NCI-H226 (cell line): ENCODE data around the gene MFGE8.

Experiments
- DNase-seq: peaks from one replicate; pipeline ENCODE4 v3.0.0-alpha.2; 2015

MFGE8 gene

DNA sequence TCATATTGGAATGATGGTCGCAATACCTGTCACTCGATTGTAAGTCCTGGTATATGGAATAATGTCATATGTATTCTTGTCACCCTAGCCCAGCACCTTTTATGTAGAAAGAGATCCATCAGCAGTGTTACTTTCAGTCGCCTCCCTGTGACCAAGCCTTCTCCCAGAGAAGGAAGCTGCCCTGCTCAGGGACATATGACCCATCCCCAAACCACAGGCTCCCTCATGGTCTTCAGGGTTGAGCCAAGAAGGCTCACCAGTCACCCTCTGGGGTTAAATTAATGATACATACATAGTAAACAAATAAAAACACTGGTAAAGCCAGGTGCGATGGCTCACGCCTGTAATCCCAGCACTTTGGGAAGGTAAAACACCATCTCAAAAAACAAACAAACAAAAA, 4.6 kb upstream of the MFGE8 start:
- DNase-seq: no peak

DNA sequence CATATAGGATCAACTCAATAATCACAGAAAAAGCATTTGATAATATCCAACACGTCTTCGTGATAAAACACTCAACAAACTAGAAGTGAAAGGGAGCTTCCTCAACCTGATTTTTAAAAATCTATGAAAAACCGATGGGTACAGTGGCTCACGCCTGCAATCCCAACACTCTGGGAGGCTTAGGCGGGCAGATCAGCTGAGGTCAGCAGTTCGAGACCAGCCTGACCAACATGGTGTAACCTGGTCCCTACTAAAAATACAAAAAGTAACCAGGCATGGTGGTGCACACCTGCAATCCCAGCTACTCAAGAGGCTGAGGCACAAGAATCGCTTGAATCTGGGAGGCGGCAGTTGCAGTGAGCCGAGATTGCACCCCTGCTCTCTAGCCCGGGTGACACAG, 2.2 kb upstream of the MFGE8 start:
- no peak for DNase-seq

DNA sequence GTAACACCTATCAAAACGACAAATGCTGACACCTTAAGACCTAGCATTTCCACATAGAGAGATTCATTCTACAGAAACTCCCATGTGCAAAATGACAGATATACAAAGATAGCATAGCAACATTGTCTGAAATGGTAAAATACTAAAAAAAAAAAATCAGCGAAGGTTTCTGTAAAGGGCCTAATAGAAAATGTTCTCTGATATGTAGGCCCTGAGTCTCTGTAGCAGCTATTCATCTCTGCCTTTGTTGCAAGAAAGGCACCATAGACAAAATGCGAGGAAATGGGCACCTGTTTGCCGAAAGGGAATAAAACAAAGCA, 631 bp upstream of the MFGE8 start:
- DNase-seq: no peak

DNA sequence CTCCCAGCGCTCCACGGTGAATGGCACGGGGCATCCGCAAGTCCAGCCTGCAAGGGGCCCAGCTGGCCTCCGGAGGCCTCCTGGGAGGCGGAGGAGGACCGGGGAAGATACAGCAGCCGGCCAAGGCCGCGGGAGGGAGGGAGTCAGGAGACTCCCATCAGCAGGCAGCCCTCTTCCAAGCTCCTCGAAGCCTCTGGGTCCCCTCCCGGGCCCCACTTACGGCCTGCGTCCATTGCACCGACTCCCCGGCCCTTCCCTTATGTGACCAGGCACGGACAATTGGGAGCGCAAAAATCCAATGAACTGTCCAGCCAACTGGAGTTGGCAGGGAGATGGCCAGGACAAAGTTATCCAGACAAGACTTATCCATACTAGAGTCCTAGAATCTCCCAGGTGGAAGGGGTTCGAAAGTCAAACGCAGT, 668 bp downstream of the MFGE8 start:
- DNase-seq: no peak

DNA sequence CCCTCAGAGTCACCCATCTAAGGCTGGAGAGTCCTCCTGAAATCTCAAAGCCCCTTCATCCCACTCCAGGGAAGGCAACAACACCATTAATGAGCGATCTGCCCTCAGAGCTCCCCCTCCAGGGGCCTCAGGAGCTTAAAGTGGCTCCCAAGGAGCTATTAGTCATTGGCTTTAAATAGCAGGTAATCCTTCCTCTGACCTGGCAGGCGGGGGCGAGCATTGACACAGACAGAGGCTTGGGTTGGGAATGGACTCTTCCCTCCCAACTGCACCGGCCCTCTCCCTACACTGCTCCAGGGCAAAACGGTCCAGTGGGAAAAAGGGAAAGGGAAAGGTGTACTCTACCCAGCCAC, 1.4 kb downstream of the MFGE8 start:
- DNase-seq: peak; percentile 52

DNA sequence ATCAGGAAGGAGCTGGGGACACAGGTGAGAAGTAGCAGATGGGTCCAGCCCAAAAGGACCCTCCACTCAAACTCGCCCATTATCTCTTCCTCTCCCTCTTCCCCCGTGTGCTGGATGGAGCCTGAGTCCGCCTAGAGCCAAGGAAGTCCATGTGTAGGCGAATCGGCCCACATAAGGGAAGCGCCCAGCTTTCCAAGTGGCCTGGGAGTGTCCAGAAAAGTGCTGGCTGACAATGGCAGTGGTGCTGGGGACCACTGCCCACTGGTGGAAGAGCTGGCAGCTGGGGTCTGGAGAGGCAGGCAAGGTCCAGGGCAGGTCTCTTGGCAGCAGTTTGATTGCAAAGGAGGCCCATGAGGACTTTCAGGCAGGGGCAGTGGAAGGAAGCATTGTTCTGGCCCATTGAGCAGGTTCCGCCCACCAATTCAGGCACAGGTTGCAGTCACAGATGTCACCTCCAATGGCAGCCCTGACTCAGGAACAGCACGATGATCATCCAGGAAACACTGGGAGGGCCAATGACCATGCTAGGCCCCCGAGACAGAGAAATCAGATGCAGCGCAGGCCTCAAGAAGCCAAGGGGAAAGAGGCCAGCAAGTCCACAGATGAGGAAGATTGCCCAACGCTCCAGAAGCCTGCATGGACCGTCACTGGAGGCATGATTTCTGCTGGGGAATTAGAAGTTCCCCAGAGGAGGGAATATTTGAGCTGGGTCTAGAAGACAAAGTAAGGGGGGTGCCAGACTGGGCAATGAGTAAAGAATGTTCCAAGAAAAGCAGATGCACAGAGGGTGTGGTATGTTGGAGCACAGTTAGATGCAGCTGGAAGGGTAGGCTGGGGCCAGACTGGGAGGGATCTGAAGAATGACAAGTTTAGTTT, 3.0 kb downstream of the MFGE8 start:
- no peak for DNase-seq

DNA sequence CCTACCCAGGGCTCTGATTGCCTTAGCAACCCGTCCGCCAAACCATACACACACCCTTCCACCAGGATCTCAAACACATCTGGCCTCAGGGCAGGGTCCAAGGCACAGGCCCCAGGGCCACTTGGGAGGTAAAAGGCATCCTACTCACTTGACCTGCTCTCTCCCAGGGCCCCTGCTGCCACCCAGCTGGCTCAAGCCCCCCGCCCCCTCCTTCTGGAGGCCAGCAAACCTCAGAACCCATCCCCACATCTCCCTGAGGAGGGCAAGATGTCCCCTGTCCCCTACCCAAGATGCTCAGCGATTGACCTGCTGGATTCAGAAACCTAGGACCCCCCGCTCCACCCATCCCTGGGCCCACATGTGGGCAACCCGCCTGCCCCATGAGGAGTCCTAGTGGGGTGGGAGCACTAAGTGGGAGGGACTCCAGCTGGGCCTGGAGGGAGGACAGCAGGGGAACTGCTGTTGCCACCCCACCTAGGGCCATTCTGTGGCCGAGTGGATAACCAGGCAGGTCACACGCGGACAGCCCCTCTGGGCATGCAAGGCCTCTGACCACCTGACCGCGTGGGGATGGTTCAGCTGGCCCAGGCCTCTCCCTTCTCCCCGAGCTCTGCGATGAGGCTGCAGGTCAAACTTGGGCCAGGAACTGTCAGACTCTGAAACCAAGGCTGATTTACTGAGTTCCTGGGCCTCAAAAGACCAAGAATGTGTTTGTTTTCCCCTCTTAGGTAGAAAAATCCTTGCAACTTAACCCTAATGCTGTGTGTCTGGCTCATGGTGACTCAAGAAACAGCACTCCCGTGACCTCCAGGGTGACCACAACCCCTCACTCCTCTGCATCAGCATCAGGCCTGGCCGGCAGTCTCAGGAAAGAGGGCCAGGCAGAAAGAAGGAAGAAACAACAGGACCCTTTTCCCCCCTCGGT, 4.2 kb downstream of the MFGE8 start:
- DNase-seq: no peak

DNA sequence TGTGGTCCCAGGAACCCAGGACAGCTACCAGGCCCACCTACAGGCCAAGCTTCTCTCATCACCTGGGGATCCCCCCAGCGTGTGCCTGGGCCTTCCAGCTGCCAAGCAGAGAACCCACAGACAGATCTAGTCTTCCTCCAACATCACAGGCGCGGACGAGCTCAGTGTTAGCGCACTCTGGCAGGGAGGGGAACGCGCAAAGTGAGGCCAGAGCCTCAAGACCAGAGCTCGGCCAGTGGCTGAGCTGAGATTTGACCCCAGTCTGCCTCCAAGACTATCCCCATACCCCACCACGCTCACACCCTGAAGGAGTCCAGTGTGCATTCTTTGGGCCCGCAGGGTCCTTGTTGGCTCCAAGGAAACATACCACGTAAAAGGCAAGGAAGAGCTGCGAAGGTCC, 5.1 kb downstream of the MFGE8 start:
- no peak for DNase-seq

DNA sequence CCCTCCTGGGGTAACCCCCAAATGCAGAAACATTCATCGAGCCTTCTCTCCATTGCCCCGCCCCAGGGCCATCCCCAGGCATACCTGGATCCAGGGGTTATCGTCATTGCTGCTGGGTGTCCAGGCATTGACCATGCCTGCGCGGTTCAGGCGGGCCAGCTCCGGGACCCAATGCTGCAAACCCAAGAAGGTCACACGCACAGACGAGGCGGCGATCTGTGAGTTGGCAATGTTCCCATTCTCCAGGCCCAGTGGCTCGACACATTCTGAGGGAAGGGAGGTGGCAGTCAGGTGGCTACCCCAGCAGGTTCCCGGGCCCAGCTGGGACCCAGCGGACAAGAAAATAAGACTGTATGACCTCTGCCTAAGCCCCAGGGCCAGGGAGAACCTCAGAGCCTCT, 6.1 kb downstream of the MFGE8 start:
- DNase-seq: no peak

DNA sequence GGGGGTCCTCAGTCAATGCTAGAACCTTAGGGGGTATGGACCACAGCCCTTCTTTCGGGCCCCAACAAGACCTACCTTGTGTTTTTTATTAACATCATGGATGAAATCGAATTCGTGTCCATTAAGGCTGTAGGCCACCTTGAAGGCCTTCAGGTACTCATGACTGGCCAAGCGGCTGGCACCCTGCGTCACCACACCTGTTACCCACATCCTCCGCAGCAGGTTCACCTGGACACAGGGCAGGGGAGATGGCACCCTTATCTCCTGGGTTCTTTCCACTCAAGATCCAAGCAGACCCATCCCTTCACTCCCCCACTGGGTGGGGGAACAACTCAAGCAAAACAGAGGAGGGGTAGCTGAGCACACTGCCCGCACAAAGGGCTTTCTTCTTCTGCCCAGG, 6.6 kb downstream of the MFGE8 start:
- no peak for DNase-seq

DNA sequence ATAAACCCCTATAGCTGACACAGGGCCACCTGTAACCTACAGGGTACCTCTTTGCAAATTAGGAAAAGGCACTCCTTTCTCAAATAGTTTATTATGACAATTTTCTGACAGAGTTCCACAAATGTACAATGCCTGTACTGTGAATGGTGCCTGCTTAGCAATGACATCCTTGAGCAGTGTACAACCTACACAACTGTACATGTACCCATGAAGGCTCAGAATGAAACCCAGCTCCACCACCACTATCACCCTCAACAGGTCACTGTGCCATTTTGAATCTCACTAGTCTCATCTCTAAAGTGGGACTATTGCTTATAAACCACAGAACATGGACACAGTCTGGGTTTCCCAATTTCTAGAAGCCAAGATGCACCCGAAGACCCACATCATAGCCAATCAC, 7.0 kb downstream of the MFGE8 start:
- DNase-seq: no peak

DNA sequence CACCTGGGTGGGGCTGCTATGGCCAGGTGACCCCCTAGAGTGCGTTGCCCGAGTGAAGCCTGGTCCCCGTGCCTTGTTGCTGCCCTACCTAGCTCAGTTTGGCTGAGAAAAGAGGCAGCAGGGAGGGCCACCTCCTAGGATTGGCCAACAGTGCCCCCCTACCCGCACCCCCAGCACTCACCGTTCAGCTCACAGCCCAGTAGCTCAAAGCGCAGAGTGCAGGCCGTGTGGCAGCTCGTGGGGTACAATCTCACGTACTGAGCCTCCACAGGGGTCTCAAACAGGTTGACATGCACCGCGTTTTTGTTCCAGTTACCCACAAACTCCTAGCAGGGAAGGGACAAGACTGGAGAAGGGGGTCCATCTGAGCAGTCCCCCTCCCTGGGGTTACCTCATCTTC, 7.6 kb downstream of the MFGE8 start:
- no peak for DNase-seq

DNA sequence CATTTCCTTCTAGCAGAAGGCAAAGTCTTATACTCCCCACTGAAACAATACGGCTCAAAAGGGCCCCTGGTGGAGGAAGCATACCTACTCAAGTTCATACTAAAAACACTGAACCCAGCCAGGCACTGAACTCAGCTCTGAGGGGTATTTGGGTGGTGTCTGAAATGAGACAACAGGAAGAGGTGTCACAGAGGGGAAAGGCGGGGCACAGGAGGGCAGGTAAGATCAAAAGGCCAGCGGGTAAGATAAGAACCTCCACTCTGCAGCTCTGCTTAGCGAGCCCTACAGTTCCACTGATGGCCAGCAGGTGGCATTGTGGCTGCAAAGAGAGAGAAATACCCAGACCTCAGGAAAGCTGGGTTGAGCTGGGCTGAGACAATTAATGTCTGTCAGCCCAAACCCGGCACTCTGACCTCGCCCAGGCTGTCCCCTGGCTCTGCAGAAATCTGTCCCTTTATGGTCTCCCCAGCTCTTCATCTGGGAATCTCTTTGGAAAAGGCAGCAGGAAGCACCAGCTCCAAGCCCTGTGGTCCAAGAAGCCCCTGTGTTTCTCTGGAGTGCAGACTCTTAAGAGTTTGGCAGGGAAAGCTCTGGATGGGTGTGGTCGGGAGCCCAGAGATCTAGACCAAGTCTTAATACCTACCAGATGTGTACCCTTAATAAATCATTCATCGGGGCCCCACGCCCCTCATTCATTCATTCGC, 8.4 kb downstream of the MFGE8 start:
- DNase-seq: peak; percentile 74

DNA sequence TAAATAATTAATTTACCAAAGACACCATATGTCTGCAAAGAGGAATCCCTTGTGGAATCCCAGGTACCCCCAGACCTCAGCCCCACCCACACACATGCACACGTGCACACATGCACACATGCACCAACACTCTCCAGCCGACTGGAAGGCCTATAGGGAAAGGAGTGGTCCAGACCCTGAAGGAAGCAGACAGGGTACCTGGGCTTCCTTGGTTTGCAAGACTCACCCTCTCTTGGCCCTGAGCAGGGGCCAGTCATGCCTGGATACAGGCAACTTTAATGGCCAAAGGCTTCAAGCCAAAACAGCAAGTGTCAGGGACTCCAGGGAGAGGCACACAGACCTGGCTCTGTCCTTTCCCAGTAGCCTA, 8.9 kb downstream of the MFGE8 start:
- no peak for DNase-seq

DNA sequence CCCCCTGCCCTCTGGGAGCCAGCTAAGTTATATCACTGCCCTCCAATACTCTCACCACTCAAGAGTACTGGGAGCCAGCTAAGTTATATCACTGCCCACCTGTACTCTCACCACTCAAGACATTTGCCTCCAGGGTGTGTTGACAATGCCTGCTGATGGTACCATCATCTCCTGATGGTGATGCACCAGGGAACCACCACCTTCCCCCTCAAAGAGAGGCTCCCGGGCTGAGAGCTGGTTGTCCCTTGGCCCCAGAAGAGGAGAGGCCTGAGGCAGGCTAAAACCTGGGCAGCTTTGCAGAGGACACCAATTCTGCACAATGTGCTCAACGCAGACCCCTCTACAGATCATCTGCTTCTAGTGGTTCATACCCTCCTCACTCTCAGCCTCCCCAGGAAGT, 10.3 kb downstream of the MFGE8 start:
- no peak for DNase-seq

DNA sequence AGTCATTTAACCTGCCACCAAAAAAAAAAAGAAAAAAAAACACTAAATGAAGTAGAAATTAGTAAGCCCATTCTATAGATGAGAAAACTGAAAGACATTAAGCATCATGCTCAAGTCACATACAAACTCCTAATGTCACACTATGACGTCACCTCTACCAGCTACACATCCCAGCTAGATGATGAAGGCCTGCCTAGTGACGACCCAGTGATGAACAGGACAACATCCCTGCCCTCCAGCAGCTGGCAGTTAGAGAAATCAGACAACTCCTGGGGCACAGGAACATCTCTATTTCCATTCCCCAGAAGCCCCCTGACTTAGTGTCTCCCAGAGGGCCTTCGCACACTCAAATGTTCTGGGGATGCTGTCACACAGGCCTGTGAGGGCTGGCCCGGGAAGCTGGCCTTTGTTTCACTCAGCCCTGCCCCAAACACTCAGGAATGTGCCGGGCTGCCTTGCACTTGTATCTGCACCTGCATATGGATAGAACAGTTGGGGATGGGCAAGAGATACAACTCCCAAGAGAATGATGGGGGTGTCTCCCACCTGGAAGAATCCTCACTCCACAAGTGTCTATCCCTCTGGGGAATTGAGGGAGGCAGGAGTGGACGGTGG, 10.9 kb downstream of the MFGE8 start:
- no peak for DNase-seq

DNA sequence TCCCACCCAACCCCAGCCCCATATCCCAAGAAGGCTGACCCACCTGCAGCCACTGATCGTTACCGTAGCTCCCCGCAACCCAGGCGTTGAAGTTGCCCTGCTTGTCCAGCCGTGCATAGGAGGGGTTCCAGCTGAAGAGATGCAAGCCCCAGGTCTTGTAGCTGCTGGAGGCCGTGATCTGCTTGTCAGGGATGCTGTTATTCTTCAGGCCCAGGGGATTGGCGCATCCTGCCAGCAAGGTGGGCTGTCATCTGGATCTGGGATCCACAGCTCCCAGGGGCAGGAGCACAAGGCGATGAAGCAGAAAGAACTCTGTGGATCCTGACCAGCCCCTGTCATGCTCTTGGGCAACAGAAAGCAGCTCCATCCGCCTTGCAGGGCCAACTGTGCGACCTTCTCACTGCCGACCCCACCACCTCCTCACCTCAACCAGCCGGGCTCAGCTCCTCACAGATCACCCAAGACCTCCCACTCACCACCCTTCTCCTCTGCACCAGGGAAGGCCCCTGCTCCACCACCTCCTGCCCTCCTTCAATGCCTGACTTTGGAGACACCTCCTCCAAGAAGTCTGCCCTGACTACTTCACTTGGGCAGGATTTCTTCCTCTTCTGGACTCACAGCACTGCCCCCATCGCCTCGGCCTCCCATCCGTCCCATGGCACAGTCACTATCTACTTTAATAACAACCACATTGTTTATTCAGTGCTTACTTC, 11.5 kb downstream of the MFGE8 start:
- no peak for DNase-seq

DNA sequence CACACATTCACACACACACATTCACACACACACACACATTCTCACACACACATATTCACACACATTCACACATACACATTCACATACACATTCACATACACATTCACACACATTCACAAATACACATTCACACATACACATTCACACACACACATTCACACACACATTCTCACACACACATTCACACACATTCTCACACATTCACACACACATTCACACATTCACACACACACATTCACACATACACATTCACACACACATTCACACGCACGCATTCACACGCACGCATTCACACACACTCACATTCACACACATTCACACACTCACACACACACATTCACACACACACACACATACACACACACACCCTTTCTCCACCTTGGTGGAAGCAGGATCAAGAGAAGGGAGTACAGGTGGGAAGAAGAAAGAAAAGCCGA, 12.2 kb downstream of the MFGE8 start:
- DNase-seq: no peak

DNA sequence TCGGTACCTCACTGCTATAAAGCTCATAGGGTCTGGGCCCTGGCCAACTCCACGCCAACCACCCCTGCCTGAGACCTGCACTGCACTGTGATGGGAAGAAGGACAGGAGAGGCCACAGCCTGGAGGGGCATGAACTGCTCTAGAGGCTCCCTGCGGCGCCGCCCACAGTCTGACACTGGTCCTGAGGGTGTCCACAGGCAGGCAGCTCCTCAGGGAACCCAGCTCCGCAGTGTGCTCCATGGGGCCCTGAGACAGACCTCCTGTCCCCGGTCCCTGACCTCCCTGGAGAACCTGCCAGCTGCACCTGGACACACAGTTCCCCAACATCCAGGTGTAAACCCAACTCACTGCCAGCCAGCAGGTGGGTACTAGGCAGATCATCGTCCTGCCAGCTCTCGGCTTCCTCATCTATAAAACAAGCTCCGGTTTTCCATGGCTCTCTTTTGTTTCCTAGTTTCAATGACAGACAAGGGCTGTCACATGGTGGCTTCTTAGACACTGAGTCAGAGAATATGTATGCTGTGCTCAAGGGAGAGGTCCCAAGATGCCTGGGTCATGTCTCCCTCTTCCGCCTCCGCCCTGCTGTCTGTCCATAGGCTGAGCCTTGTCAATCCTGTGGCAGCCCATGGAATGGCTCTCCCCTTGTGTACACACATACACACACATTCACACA, 12.7 kb downstream of the MFGE8 start:
- DNase-seq: no peak

DNA sequence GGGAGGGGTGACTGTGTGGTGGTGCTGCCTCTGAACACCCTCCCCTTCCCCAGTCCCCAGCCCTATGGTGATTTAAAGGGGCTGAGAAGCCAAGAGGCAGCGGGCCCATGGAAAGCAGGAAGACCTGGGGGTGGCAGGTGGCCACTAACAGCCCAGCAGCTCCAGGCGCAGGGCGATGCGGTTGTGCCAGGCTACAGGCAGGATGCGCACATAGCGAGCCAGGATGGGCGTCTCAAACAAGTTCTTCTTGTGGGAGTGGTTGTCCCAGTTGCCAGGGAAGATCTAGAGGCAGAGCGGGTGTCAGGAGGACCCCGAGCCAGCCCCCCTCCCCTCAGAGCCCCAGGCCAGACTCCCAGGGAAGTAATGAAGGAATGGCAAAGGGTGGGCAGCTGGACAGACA, 13.9 kb downstream of the MFGE8 start:
- DNase-seq: no peak

DNA sequence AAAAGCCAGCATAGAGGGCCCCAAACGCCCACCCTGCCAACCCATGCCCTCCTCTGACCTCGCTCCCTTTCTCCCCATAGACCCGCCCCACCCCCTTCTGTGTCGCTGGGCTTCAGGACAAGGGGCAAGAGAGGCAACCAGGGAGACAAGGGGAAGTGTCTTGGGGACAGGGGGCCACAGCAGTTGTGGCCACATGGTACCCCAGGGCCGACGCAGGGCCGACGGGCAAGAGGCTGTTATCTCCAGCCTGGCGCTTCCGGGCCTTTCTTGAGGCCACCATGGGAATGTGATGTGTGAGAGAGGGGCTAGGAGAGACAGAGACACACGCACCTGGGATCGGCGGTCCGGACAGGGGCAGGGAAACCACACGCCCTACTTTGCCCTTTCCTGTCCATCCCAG, 14.4 kb downstream of the MFGE8 start:
- DNase-seq: no peak
